OCI-LY3 (cell line): ENCODE measurements around the gene CSNK1G2.

Experiments used
- EZH2phosphoT487 ChIP-seq: fragments of 200-600 bp; shearing (Covaris generic); IDR thresholded peaks from 2 replicates; pipeline ENCODE4 v1.6.1; 2018; ENCODE audit warnings: antibody characterized with exemption, mixed run types, low read depth
- TF ChIP-seq, protein P1 (sequence below): fragments of 200-600, 300-600 bp; sonication (generic); IDR thresholded peaks from 2 replicates; pipeline ENCODE4 v1.5.1; 2014; ENCODE audit warnings: antibody characterized with exemption, low read length, low read depth

DNA sequence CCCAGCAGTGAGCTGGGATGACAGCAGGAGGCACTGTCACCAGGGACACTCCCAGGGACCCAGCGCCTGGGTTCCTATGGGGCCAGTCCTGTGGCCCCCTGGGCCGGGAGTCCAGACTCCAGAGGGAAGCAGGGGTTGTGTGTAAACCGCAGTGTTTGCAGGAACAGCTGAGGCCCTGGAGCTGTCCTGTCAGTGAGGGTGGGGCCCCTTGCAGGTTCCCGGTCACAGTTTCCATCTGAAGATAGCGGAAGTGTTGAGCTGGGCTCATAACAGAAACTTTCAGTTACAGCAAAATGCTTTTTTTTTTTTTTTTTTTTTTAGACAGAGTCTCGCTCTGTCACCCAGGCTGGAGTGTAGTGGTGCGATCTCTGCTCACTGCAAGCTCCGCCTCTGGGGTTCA, 17.7 kb upstream of the CSNK1G2 start:
- TF ChIP-seq, protein P1, sequence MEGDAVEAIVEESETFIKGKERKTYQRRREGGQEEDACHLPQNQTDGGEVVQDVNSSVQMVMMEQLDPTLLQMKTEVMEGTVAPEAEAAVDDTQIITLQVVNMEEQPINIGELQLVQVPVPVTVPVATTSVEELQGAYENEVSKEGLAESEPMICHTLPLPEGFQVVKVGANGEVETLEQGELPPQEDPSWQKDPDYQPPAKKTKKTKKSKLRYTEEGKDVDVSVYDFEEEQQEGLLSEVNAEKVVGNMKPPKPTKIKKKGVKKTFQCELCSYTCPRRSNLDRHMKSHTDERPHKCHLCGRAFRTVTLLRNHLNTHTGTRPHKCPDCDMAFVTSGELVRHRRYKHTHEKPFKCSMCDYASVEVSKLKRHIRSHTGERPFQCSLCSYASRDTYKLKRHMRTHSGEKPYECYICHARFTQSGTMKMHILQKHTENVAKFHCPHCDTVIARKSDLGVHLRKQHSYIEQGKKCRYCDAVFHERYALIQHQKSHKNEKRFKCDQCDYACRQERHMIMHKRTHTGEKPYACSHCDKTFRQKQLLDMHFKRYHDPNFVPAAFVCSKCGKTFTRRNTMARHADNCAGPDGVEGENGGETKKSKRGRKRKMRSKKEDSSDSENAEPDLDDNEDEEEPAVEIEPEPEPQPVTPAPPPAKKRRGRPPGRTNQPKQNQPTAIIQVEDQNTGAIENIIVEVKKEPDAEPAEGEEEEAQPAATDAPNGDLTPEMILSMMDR, result no peak; the same call in 1 of the 2 replicates
- TF ChIP-seq EZH2phosphoT487, result no peak
